ENCODE data around the gene RAD51B. TPM values are rescaled to one million over a fixed set of nuclear protein-coding genes. Genes with fewer than 3 reads are reported as not detected.

Gene RAD51B
- total RNA-seq, 1 experiment from 2014 or later, result 29.9 TPM

DNA sequence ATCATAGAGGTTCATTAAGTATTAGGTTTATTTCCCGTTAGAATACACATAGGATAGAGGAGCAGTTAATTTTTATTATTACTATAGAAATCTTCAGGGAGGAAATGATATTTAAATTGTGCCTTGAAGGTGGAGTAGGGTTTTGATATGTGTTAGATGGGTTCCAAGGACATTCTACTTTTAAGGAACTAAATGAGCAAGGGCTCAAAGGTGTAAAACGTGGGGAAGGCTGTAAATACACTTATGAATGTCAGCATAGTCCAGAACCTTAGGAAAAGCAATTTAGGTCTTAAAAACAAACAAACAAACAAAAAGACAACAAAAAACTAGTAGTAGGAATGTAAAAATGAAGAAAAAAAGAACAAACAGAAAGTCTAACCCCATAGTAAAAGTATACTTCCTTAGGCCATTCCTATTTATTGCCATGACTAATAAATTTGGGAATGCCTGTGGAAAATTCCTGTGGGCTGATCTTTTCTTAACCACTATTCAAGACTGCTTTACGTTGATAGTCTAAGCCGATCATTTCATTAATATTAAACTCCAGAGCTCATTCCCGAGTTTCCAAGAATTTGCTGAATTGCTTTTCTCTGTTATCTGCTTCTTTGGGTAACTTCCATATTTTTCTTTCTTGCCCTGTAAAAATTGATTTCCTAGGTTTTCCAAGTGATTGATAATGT, 180.3 kb downstream of the RAD51B start:
- no peaks in the 10 kb centered on the region for H3K9me2 ChIP-seq (ENCODE audit: insufficient read depth)
- H3K9me3 ChIP-seq (ENCODE audit: insufficient read depth, low read depth), result no peaks in the 10 kb centered on the region
- intact Hi-C loops (cut with micrococcal nuclease; ENCODE audit: unreplicated experiment), result no loop called here
- H3K4me1 ChIP-seq (replicated peaks; ENCODE audit: insufficient read depth), result peaks cover 7% of the 10 kb centered on the region; the same call in 1 of the 2 replicates
- no peak overlapping the region for H2AFZ ChIP-seq
- BruUV-seq (replicated peaks), result no TSS peak
- H3K36me3 ChIP-seq (ENCODE audit: low read depth), result no peaks in the 10 kb centered on the region
- H3K27me3 ChIP-seq (ENCODE audit: insufficient read depth, low read depth), result no peaks in the 10 kb centered on the region
- ChIA-PET POLR2A (ENCODE audit: unreplicated experiment) (no interaction called here), CTCF (no interaction called here)
- H4K20me1 ChIP-seq (ENCODE audit: insufficient read depth), result no peaks in the 10 kb centered on the region
- H3K4me3 ChIP-seq, result no peak overlapping the region
- H3K4me2 ChIP-seq, result no peak overlapping the region
- no peak for DNase-seq
- H3F3A ChIP-seq (ENCODE audit: insufficient read depth, low read depth), result no peaks in the 10 kb centered on the region
- H3K79me2 ChIP-seq (ENCODE audit: low read depth), result no peaks in the 10 kb centered on the region
- TF ChIP-seq, protein P1, sequence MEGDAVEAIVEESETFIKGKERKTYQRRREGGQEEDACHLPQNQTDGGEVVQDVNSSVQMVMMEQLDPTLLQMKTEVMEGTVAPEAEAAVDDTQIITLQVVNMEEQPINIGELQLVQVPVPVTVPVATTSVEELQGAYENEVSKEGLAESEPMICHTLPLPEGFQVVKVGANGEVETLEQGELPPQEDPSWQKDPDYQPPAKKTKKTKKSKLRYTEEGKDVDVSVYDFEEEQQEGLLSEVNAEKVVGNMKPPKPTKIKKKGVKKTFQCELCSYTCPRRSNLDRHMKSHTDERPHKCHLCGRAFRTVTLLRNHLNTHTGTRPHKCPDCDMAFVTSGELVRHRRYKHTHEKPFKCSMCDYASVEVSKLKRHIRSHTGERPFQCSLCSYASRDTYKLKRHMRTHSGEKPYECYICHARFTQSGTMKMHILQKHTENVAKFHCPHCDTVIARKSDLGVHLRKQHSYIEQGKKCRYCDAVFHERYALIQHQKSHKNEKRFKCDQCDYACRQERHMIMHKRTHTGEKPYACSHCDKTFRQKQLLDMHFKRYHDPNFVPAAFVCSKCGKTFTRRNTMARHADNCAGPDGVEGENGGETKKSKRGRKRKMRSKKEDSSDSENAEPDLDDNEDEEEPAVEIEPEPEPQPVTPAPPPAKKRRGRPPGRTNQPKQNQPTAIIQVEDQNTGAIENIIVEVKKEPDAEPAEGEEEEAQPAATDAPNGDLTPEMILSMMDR (conservative IDR thresholded peaks at IDR 0.05), result no peak
- TF ChIP-seq EZH2 (IDR thresholded peaks at IDR 0.05; ENCODE audit: low read depth), result no peak
- no peak overlapping the region for H3K27ac ChIP-seq

DNA sequence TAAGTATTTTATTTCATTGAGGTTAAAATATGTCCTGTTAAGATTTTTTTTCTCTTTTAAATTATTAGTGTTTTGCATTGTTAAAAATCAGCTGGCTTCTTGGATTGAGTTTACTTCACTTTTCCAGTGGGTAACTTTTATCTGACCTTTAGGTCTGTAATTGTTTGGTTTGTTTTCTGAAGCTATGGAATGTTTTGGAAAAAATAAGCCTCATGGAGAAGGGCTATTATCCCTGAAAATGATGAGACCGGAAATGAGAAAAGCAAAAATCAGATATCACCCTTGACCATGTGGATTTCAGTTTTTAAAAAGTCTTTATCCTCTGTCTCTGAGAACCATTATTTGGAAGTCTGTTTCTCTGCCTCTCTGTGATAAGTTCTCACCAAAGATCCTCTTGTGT, 180.9 kb downstream of the RAD51B start:
- ChIA-PET CTCF (no interaction called here), POLR2A (ENCODE audit: unreplicated experiment) (no interaction called here)
- Histone ChIP-seq H3K4me2 (no peak overlapping the region), H3K4me3 (no peak overlapping the region), H3K4me1 (replicated peaks; ENCODE audit: insufficient read depth) (peaks cover 7% of the 10 kb centered on the region; the same call in 1 of the 2 replicates), H3K9me2 (ENCODE audit: insufficient read depth) (no peaks in the 10 kb centered on the region), H4K20me1 (ENCODE audit: insufficient read depth) (no peaks in the 10 kb centered on the region), H3K79me2 (ENCODE audit: low read depth) (no peaks in the 10 kb centered on the region), H3F3A (ENCODE audit: insufficient read depth, low read depth) (no peaks in the 10 kb centered on the region), H3K27me3 (ENCODE audit: insufficient read depth, low read depth) (no peaks in the 10 kb centered on the region), H3K9me3 (ENCODE audit: insufficient read depth, low read depth) (no peaks in the 10 kb centered on the region), H3K27ac (no peak overlapping the region), H3K36me3 (ENCODE audit: low read depth) (no peaks in the 10 kb centered on the region), H2AFZ (no peak overlapping the region)
- DNase-seq, result no peak
- TF ChIP-seq, protein P1 (conservative IDR thresholded peaks at IDR 0.05), result no peak
- TF ChIP-seq EZH2 (IDR thresholded peaks at IDR 0.05; ENCODE audit: low read depth), result no peak
- intact Hi-C loops (cut with micrococcal nuclease; ENCODE audit: unreplicated experiment), result no loop called here
- no TSS peak for BruUV-seq (replicated peaks)

DNA sequence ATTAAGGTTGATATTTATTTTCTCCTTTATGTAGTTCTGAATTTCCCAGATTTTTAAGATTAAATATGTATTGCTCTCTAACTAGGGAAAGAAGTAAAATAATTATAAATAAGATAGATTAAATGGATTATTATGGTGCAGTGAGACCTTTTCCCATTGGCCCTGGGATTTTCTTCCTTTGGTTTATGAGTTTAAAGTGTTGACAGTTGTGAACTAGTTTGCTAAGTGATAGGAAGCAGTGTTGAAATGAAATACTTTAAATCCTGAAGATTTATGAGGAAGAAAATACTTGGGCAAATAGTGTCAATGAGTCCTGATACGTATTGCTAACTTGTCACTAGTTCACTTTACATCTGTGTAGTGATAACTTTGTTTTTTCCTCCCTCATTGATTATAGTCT, 188.9 kb downstream of the RAD51B start:
- BruUV-seq (replicated peaks), result no TSS peak

More for the DNA sequence above, 188.9 kb downstream of the RAD51B start:
- Histone ChIP-seq H3K4me1 (replicated peaks; ENCODE audit: insufficient read depth) (no peaks in the 10 kb centered on the region), H3K79me2 (ENCODE audit: low read depth) (no peaks in the 10 kb centered on the region), H3K4me2 (no peak overlapping the region), H3K9me2 (ENCODE audit: insufficient read depth) (no peaks in the 10 kb centered on the region), H3K9me3 (ENCODE audit: insufficient read depth, low read depth) (no peaks in the 10 kb centered on the region), H3K4me3 (no peak overlapping the region), H3K27me3 (ENCODE audit: insufficient read depth, low read depth) (no peaks in the 10 kb centered on the region), H2AFZ (no peak overlapping the region), H3K27ac (no peak overlapping the region), H4K20me1 (ENCODE audit: insufficient read depth) (no peaks in the 10 kb centered on the region), H3F3A (ENCODE audit: insufficient read depth, low read depth) (no peaks in the 10 kb centered on the region), H3K36me3 (ENCODE audit: low read depth) (no peaks in the 10 kb centered on the region)
- intact Hi-C loops (cut with micrococcal nuclease; ENCODE audit: unreplicated experiment), result no loop called here
- no peak for DNase-seq
- no peak for TF ChIP-seq EZH2 (IDR thresholded peaks at IDR 0.05; ENCODE audit: low read depth)
- TF ChIP-seq, protein P1 (conservative IDR thresholded peaks at IDR 0.05), result no peak
- ChIA-PET POLR2A (ENCODE audit: unreplicated experiment) (interaction anchor here (0.7 kb wide), 1 partner anchor 149 kb away, joined by 5 read pairs; no protein-coding TSS in a partner anchor), CTCF (no interaction called here)
